GM19372 (cell line): Measurements from ENCODE around the gene NKIRAS1.
"Not testable (repeated sequence)": the region's sequence is repeated elsewhere in the genome, so short reads cannot be mapped to it uniquely, and the experiment has no call there.

Experiments used
- ATAC-seq: cut with Tn5 transposase; IDR thresholded peaks from one replicate; pipeline ENCODE4 v1.9.1; 2021; ENCODE audit warnings: mild to moderate bottlenecking, low read depth, moderate library complexity; ENCODE audit not compliant: unreplicated experiment

NKIRAS1 gene

DNA sequence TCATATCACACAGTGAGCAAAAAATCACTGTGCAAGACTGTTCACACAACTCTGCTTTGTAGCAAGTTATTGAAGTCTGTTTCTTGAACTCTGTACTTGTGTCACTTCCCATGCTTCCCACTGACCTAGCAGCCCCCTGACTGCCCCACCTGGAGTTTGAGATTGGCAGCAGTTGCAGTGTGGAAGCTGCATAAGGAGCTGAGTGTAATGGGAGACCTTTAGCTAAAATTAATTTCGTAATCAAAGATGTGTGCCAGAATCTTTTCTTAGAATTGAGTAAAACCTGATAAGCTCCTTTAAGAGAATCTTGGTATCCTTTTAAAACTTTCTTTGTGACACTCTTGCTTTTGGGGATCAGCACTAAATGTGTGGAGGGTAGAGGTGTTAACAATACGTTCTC is 42.8 kb downstream of the NKIRAS1 start:
- no peak for ATAC-seq

DNA sequence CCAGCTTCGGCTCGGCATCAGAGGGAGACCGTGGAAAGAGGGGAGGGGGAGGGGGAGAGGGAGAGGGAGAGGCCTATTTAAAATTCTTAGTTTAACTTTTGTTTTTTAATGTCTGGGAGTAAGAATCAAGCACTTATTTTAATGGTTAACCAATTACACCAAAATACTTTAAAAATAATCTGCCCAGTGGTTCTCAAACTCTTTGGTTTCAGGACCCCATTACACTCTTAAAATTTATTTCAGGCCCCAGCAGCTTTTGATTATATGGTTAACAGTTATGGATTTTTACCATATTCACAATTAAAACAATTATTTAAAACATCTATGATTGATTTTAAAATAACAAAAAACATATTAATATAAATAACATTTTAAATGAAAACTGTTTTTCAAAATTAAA is 44.5 kb downstream of the NKIRAS1 start:
- ATAC-seq = no peak

DNA sequence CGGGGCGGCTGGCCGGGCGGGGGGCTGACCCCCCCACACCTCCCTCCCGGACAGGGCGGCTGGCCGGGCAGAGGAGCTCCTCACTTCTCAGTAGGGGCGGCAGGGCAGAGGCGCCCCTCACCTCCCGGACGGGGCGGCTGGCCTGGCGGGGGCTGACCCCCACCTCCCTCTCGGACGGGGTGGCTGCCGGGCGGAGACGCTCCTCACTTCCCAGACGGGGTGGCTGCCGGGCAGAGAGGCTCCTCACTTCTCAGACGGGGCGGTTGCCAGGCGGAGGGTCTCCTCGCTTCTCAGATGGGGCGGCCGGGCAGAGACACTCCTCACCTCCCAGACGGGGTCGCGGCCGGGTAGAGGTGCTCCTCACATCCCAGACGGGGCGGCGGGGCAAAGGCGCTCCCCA is 45.4 kb downstream of the NKIRAS1 start:
- ATAC-seq = not testable (repeated sequence)

DNA sequence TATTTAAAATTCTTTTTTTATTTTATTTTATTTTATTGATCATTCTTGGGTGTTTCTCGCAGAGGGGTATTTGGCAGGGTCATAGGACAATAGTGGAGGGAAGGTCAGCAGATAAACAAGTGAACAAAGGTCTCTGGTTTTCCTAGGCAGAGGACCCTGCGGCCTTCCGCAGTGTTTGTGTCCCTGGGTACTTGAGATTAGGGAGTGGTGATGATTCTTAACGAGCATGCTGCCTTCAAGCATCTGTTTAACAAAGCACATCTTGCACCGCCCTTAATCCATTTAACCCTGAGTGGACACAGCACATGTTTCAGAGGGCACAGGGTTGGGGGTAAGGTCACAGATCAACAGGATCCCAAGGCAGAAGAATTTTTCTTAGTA is 46.1 kb downstream of the NKIRAS1 start:
- ATAC-seq = not testable (repeated sequence)

DNA sequence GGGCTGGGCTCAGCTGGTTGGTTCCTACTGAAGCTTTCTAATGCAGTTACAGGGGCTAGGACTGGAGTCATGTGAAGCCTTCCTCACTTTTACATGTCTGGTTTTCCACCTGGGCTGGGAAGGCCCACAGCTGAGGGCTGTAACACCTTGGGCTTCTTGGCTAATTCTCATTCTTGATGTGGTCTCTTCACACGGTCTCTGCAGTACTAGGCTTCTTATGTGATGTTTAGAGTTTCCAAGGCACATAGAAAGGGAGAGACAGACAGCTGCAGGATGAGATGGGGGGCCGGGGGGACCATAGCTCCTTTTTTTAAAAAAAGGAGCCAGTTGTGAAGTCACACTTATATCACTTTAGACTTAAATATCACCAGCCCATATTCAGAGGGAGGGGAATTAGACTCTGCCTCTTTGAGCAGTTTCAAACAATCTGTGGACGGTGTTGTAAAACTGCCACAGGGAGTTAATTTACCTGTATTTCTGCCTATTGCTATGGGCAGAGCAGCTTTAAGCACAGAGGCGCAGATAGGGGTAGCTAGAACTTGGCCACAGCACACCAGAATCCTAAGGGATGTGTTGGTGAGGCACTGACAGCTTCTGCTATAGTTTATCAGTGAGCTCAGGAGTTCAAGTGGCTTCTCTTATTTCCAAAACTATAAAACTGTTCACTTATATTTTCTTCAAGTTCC is 46.7 kb downstream of the NKIRAS1 start:
- ATAC-seq = no peak

DNA sequence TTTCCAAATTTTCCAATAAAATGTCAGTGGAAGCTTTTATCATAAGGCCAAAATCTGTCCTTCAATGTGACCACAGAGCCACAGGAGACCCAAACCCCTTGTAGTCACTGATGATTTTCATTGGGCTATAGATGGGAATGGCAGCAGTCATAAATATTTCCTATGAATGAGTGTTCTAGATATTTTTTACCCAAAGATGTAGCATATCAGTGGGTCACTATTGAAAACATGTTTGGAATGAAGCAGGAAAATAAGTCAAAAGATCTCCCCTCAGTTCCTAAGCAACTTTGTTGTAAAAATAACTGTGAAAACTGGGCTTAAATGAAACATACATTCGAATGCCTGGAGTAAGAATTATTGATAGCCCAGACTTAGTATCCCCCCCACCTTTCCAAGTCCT is 49.0 kb downstream of the NKIRAS1 start:
- ATAC-seq = no peak

DNA sequence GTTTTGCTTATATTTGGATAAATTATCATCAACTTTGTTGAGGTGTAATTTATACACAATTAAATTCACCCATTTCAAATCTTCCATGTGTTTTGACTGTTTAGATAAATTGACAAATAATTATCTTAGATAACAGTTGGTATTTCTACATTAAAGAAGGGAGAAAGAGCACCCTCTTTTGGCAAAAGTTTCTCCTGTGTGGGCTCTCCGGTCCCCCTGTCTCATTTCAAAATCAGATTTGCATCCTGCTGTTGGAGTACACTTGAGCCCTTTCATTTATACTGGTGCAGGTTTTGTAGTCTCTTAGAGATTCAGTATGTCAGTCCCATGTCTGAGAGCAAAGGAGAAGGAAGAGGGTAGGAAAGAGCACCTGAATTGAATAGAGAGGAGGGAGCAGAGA is 49.4 kb downstream of the NKIRAS1 start:
- ATAC-seq = no peak

DNA sequence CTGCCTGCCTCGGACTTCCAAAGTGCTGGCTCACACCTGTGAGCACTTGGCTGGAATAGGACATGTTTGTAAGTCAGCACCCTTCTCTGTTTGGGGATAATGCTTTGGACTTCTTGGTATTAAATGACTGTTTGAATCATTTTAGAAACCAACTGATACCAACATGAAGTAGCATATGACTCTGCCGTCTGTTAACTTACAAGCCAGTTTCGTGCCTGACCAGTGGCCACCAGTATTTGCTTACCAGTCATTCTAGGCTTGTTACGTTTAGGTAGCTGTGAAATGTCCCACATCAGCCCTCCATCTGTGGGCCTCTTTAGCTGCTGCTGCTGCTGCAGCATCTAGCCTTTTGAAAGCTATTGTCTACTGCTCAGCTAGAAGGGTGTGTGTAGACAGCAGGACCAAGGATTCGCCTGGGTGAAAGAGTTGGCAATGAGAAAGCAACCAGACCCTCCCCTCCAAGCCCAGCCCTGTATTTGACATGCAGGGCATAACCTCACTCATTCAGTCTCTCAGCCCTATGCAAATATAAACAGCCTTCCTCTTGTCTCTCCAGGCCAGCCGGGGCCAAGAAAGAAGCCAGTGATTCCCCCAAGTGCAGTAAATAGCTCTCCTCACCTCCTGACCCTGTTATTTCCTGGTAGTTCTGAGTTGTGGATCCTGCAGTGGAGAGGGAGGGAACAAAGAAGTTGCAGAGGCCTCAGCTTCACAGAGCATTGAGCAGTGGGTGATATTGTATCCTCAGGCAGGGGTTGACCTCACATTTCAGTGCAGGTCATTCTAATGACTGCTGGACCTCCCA is 51.0 kb downstream of the NKIRAS1 start:
- peak; percentile 82 for ATAC-seq

DNA sequence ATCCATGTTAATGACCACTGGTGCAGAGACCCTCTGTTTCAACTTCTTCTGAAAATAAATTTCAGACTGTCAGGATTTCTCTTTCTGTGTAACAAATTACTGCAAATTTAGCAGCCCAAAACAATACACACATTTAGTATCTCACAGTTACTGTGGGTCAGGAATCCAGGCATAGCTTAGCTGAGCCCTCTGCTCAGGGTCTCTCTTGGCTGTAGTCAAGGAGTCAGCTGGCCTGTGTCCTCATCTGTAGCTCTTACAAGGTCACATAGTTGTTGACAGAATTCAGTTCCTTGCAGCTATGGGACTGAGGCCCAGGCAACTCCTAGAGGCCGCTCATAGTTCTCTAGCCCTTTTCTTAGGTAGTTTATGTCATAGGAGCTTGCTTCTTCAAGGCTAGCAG is 51.9 kb downstream of the NKIRAS1 start:
- ATAC-seq = no peak

DNA sequence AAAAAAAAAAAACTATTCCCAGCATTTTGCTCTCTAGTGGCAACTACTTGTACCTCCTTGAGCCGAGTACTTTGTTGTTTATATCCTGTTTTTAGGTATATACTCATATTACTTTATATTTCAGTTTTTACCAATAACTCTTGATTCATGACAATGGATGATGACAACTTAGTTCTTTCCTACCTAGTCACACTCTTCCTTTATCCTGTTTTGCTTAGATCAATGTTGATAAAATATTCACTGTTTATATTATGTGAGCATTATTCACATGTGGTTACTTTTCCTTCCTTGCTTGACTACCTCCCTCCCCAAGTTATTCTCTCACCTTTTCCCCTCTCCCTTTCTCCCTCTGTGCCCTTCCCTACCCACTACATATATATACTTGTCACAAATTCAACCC is 53.7 kb downstream of the NKIRAS1 start:
- ATAC-seq = no peak

DNA sequence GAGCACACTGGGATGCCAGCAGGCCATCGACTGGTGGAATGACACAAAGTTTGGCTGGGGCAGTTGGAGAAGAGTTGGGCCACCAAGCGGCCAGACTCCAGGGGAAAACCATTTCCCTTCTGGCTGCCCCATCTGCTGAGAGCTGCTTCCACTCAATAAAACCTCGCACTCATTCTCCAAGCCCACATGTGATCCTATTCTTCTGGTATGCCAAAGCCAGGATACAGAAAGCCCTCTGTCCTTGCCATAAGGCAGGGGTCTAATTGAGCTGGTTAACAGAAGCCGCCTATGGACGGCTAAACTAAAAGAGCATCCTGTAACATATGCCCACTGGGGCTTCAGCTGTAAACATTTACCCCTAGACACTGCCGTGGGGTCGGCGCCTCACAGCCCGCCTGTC is 55.1 kb downstream of the NKIRAS1 start:
- ATAC-seq = no peak

DNA sequence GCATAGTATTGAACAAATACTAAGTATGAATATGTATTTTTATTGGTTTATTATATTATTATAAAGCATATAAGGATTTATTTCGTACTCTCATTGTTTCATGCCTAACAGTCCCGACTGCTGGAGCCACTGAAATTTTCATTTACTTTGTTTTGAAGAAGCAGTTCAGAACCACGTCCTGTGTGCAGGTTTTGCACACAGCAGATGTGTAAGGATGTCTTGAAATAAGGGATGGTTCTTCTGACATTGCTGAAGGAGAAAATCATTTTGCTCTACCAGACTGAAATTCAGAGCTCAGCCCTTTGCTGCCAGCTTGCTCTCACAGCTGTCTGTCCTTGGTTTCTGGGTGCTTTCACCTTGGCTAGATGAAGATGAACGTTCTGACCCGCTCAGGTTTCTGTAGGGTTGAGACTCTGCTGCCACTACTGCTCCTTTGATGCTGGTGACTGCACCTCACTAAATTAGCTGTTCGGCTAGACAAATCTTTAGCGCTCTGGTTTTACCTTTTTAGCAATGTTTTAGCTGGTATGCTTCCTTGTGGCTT is 56.9 kb downstream of the NKIRAS1 start:
- ATAC-seq = no peak

DNA sequence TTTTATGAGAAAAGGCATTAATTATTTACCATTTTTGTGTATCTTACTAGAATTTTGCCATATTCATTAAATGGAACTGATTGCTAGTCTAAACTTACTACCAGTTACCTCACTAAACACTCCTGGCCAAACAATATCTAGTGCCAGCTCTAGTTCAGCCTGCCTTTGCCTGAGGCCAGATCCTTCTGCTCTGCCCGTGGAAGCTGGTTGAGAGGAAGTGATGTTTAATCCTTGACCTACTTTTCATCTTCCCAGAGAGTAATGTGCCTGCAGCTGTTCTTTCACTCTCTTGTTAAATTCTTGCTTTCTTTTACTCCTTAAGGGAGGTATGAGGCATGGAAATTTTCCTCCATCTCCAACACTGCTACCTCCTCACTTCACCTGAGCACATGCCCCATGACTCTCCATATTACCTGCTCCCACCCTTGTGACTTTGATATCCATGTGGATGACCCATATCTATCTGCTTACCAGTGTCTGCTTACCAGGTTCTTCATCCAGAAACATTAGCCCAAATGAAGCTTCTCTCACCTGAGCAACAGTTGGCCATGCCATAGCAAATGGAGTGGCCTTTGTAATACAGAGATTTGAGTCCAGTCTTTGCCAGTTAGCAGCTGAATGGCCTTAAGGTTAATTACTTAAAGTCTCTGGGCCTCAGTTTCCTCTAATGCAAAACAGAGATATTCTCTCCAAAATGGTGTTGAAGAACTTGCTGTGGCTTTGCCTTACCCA is 57.6 kb downstream of the NKIRAS1 start:
- no peak for ATAC-seq

DNA sequence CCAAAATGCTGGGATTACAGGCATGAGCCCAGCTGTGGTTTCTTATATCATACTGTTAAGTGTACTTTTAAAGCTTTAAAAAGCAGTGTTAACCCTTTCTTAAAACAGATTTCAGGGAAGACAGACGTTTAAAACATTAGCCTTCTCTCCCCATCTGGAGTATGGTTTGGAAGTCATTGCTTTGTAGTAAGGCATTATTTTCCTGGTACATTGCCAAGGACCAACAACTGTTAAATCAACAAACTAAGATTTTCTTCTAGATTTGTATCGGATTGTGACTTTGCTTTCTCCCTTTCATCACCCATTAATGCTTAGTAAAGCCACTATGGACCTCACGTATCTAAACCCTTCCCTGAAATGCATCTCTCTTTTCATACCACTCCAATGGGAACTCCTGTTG is 60.5 kb downstream of the NKIRAS1 start:
- no peak for ATAC-seq

DNA sequence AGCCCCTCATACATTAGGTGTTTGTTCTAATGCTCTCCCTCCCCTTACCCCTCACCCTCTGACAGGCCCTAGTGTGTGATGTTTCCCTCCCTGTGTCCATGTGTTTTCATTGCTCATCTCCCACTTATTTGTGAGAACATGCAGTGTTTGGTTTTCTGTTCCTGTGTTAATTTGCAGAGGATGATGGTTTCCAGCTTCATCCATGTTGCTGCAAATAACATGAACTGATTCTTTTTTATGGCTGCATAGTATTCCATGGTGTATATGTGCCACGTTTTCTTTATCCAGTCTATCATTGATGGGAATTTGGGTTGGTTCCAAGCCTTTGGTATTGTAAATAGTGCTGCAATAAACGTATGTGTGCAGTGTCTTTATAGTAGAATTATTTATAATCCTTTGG is 67.3 kb downstream of the NKIRAS1 start:
- not testable (repeated sequence) for ATAC-seq

DNA sequence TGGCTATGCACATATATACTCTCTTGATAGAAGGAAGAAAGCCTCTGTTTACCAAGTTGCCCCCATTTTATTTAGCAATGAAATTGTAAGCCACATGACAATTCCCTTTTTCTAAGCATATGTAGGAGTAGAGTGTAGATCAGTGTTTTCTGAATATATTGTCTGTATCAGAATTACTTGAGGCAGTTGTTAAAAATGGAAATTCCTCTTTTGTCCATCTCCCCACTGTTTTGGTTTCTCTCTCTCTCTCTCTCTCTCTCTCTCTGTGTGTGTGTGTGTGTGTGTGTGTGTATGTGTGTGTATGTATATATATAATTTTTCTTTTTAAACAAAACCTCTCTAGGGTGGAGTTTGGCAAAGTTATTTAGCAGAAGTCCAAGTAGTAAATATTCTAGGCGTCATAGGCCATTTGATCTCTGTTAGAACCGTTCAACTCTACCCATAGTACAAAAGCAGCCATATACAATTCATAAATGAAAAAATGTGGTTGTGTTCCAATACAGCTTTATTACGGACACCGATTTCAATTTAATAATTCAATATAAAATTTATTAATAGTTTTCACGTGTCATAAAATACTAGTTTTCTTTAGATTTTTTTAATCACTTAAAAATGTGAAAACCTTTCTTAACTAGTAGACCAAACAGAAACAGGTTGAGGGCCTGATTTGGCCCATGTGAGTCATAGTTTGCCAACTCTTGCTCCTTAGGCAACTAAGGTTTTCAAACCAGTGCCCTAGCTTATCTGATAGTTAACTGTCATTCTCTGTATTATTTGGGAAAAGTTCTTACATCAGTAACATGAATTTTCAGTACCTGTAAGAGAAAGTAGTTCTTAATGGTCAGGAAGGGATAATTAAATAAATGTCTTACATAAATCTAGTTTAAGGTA is 71.2 kb downstream of the NKIRAS1 start:
- no peak for ATAC-seq

DNA sequence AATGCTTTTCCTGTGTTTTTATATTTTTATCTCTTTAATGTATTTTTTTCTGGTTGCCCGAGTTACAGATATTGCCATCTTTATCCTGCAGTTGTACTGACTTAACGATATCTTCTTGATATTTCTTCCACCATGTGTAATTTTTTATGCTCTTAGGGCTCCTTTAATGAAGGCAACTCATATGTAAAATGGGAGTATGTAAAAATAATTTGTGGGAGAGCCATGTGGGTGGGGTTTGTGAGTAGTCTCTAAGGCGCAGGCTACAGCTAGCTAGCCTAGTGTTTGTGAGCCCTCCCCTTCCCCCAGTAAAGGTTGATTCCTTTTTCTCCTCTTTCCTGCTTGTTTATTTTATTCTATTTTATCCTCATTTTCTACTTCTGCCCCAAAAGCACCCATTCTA is 72.9 kb downstream of the NKIRAS1 start:
- ATAC-seq = no peak
